ENCODE data around the gene MMADHC. TPM values are rescaled to one million over a fixed set of nuclear protein-coding genes. Genes with fewer than 3 reads are reported as not detected.

The MMADHC gene
- total and polyA plus RNA-seq, 2 of the 13 experiments (the other 11 are each of a cell fraction or from before 2014, with no cell fraction given): 90.2 to 210 TPM

DNA sequence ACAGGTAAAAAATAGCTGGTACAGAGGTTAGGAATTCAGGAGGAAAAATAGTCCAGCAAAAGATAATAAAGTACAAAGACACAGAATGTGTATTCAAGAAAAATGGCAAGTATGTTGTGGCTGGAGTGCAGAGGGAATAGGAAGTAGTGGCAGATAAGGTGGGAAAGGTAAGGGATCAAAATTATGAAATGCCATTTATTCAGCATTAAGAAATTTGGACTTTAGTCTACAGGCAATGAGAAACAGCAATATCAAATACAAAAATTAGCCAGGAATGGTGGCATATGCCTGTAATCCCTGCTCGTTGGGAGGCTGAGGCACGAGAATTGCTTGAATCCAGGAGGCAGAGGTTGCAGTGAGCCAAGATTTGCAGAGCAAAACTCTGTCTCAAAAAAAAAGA, 10.3 kb downstream of the MMADHC start (continued):
- TF ChIP-seq HMG20A (CRISPR knock-in tag; IDR thresholded peaks at IDR 0.05; ENCODE audit: borderline replicate concordance) (no peak), ELF4 (CRISPR knock-in tag; IDR thresholded peaks at IDR 0.05; ENCODE audit: borderline replicate concordance) (no peak), ZNF724P (CRISPR knock-in tag; IDR thresholded peaks at IDR 0.05; ENCODE audit: borderline replicate concordance) (no peak), ZNF572 (CRISPR knock-in tag; IDR thresholded peaks at IDR 0.05) (no peak)

DNA sequence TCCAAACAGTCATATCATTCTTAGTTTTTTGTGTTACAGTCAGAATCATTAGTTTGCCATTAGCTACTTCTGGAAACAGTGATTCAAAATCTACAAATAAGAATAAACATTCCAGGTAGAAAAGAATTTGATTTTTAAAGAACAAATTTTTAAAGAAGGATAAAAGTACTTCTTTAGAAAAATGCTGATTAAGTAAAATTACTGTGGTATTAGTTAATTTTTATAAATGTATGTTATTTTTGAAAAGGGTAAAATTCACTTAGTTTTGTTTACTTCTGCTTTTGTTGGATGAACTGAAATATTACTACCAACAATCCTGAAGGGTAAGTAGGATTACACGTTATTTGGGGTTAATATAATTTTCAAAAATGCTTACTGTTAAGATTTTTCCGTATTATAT, 11.8 kb downstream of the MMADHC start:
- Histone ChIP-seq H2AFZ (ENCODE audit: low read length) (no peak overlapping the region), H3K9ac (ENCODE audit: insufficient read depth, low read depth, low read length) (no peak overlapping the region), H3K79me2 (ENCODE audit: insufficient read depth, low read length) (peaks cover 3% of the 10 kb centered on the region), H3K4me1 (ENCODE audit: insufficient read depth, low read length) (peaks cover 10% of the 10 kb centered on the region), H3K4me2 (ENCODE audit: low read depth, low read length) (no peak overlapping the region), H3K4me3 (replicated peaks in 1 of 3; ENCODE audit: insufficient read depth in 1 of 3, low read depth in 2 of 3, low read length in 3 of 3) (no peak overlapping the region), H3K27ac (ENCODE audit: extremely low read length, insufficient read depth, low read length) (no peak overlapping the region), H3K27me3 (ENCODE audit: control insufficient read depth in 1 of 2, insufficient read depth in 2 of 2, low read length in 2 of 2) (no peaks in the 10 kb centered on the region), H3K9me3 (ENCODE audit: low read length) (no peaks in the 10 kb centered on the region), H3K36me3 (replicated peaks in 1 of 2; ENCODE audit: control insufficient read depth in 1 of 2, insufficient read depth in 2 of 2, low read length in 2 of 2) (peaks cover 14 to 84% of the 10 kb centered on the region in 2 experiments), H4K20me1 (ENCODE audit: insufficient read depth, low read length) (peaks cover 7% of the 10 kb centered on the region; the same call in 1 of the 2 replicates)
- ChIA-PET CTCF (ENCODE audit: low intra/inter-chr PET ratio, low total read pairs) (no interaction called here), POLR2A (no interaction called here)
- in situ Hi-C loops (cut with HindIII; ENCODE audit: extremely low pct_ligation_motif_present, low pct_unique_long_range_greater_than_20kb): no loop called here
- ATAC-seq (no peak), FAIRE-seq (no peak), DNase-seq (ENCODE audit: low spot score) (no peak)
- TF ChIP-seq ZNF879 (CRISPR knock-in tag; IDR thresholded peaks at IDR 0.05): no peak
- TF ChIP-seq, protein P1, sequence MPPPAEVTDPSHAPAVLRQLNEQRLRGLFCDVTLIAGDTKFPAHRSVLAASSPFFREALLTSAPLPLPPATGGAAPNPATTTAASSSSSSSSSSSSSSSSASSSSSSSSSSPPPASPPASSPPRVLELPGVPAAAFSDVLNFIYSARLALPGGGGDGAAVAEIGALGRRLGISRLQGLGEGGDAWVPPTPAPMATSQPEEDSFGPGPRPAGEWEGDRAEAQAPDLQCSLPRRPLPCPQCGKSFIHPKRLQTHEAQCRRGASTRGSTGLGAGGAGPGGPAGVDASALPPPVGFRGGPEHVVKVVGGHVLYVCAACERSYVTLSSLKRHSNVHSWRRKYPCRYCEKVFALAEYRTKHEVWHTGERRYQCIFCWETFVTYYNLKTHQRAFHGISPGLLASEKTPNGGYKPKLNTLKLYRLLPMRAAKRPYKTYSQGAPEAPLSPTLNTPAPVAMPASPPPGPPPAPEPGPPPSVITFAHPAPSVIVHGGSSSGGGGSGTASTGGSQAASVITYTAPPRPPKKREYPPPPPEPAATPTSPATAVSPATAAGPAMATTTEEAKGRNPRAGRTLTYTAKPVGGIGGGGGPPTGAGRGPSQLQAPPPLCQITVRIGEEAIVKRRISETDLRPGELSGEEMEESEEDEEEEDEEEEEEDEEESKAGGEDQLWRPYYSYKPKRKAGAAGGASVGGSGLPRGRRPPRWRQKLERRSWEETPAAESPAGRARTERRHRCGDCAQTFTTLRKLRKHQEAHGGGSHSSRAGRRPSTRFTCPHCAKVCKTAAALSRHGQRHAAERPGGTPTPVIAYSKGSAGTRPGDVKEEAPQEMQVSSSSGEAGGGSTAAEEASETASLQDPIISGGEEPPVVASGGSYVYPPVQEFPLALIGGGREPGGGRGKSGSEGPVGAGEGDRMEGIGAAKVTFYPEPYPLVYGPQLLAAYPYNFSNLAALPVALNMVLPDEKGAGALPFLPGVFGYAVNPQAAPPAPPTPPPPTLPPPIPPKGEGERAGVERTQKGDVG (CRISPR knock-in tag; IDR thresholded peaks at IDR 0.05; ENCODE audit: borderline replicate concordance): no peak
- TF ChIP-seq MAFF (IDR thresholded peaks at IDR 0.05; ENCODE audit: low read depth, low read length): peak; percentile 88
- peak; percentile 79 to 95 for TF ChIP-seq MAFK (conservative IDR thresholded peaks at IDR 0.05 in 1 of 2, IDR thresholded peaks at IDR 0.05 in 1 of 2; ENCODE audit: low read length in 2 of 2)
- TF ChIP-seq, protein P2, sequence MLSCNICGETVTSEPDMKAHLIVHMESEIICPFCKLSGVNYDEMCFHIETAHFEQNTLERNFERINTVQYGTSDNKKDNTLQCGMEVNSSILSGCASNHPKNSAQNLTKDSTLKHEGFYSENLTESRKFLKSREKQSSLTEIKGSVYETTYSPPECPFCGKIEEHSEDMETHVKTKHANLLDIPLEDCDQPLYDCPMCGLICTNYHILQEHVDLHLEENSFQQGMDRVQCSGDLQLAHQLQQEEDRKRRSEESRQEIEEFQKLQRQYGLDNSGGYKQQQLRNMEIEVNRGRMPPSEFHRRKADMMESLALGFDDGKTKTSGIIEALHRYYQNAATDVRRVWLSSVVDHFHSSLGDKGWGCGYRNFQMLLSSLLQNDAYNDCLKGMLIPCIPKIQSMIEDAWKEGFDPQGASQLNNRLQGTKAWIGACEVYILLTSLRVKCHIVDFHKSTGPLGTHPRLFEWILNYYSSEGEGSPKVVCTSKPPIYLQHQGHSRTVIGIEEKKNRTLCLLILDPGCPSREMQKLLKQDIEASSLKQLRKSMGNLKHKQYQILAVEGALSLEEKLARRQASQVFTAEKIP (CRISPR knock-in tag; IDR thresholded peaks at IDR 0.05; ENCODE audit: borderline replicate concordance): no peak
- no peak for TF ChIP-seq BORCS8-MEF2B (CRISPR knock-in tag; IDR thresholded peaks at IDR 0.05)
- TF ChIP-seq, protein P3, sequence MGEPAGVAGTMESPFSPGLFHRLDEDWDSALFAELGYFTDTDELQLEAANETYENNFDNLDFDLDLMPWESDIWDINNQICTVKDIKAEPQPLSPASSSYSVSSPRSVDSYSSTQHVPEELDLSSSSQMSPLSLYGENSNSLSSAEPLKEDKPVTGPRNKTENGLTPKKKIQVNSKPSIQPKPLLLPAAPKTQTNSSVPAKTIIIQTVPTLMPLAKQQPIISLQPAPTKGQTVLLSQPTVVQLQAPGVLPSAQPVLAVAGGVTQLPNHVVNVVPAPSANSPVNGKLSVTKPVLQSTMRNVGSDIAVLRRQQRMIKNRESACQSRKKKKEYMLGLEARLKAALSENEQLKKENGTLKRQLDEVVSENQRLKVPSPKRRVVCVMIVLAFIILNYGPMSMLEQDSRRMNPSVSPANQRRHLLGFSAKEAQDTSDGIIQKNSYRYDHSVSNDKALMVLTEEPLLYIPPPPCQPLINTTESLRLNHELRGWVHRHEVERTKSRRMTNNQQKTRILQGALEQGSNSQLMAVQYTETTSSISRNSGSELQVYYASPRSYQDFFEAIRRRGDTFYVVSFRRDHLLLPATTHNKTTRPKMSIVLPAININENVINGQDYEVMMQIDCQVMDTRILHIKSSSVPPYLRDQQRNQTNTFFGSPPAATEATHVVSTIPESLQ (CRISPR knock-in tag; conservative IDR thresholded peaks at IDR 0.05): no peak
- no peak for TF ChIP-seq FOXA3 (CRISPR knock-in tag; IDR thresholded peaks at IDR 0.05)
- TF ChIP-seq ZNF431 (CRISPR knock-in tag; IDR thresholded peaks at IDR 0.05; ENCODE audit: borderline replicate concordance, low read depth): no peak
- WGBS (ENCODE audit: low lambda C conversion rate): 96% methylated on average over 2 of the region's 2 CpGs
- BruUV-seq (replicated peaks): no TSS peak
- intact Hi-C loops (cut with micrococcal nuclease; ENCODE audit: unreplicated experiment): no loop called here

Data from HepG2 (cell line).